Testis (tissue), 3 donors: ENCODE data around the gene NT5E. TPM values are rescaled to one million over a fixed set of nuclear protein-coding genes. Genes with fewer than 3 reads are reported as not detected.
"Not testable (repeated sequence)": the region's sequence is repeated elsewhere in the genome, so short reads cannot be mapped to it uniquely, and the experiment has no call there.

ENCODE experiments used
- DNase-seq: peaks from one replicate; pipeline ENCODE4 v3.0.0-alpha.2; 2019
- H3K27ac ChIP-seq, 2 donors: fragments of 200-600 bp; sonication (generic); one replicate each; pipeline ENCODE4 v1.5.1; 2019
- H3K27me3 ChIP-seq: fragments of 200-600 bp; sonication (generic); one replicate; pipeline ENCODE4 v1.5.1; 2019
- H3K36me3 ChIP-seq: fragments of 200-600 bp; sonication (generic); one replicate; pipeline ENCODE4 v1.5.1; 2017; ENCODE audit warnings: low read depth; ENCODE audit errors: missing control alignments
- H3K4me1 ChIP-seq: fragments of 200-600 bp; sonication (generic); one replicate; pipeline ENCODE4 v1.5.1; 2019
- H3K4me3 ChIP-seq, 2 donors: fragments of 200-600 bp; sonication (generic); one replicate each; pipeline ENCODE4 v1.5.1; 2017 to 2019
- H3K9me3 ChIP-seq: fragments of 200-600 bp; sonication (generic); one replicate; pipeline ENCODE4 v1.5.1; 2017
- CTCF ChIP-seq, 3 experiments: fragments of 450-650 bp in 2 of 3; fragments of 200-600 bp in 1 of 3; sonication (generic) in 1 of 3; IDR thresholded peaks; one replicate each; pipeline ENCODE4 v1.5.1; 2016 to 2019; ENCODE audit warnings: antibody characterized with exemption in 3 of 3, mild to moderate bottlenecking in 2 of 3, moderate library complexity in 1 of 3
- POLR2A ChIP-seq: fragments of 450-650 bp; IDR thresholded peaks from one replicate; pipeline ENCODE4 v1.6.1; 2017; ENCODE audit warnings: antibody characterized with exemption, mild to moderate bottlenecking, moderate library complexity
- WGBS, 2 donors: methylation state at CpG; one replicate each; pipeline ENCODE4 v1.1.5; 2018; 5-methylcytosine and 5-hydroxymethylcytosine counted together
- intact Hi-C: fragments of 100-400 bp; cut with DNase I; formaldehyde crosslinking; loops from one replicate; pipeline ENCODE4 v1.15.1; 2023; ENCODE audit warnings: low total_unique reads
- polyA plus RNA-seq: library from polyadenylated mRNA; stranded (reverse); fragments of 350-450 nt; fragmentation: Illumina TruSeq; extraction: RNeasy Lipid Tissue Mini Kit (QIAGEN cat#74804); gene quantifications from one replicate; pipeline ENCODE4 v1.2.3, GENCODE V29; 2014; ENCODE audit warnings: low read depth, low replicate concordance; ENCODE audit not compliant: insufficient read depth
- total RNA-seq, 2 donors: library from RNA; depleted of rRNA; stranded (reverse); fragments of >200 nt; gene quantifications; one replicate each; pipeline ENCODE4 v1.2.3, GENCODE V29; 2016

Gene NT5E
- total and polyA plus RNA-seq, 3 donors from 2014 or later, result 32.3 to 33.8 (median 32.4) TPM

DNA sequence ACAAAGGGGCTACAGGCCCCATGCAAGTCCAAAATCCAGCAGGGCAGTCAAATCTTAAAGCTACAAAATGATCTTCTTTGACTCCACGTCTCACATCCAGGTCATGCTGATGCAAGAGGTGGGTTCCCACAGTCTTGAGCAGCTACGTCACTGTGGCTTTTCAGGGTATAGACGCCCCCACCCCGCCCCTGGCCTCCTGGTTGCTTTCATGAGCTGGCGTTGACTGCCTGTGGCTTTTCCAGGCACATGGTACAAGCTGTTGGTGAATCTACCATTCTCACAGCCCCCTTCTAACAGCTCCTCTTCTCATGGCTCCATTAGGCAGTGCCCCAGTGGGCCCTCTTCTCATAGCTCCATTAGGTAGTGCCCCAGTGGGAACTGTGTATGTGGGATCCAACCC, 47.0 kb downstream of the NT5E start:
- Histone ChIP-seq H3K4me3 (no peak overlapping the region), H3K27ac (no peak overlapping the region), H3K36me3 (no peaks in the 10 kb centered on the region), H3K9me3 (no peaks in the 10 kb centered on the region), H3K4me1 (no peaks in the 10 kb centered on the region), H3K27me3 (no peaks in the 10 kb centered on the region)
- intact Hi-C loops, result no loop called here
- DNase-seq, result no peak
- TF ChIP-seq CTCF (IDR thresholded peaks at IDR 0.05) (no peak), POLR2A (no peak)
- WGBS, 2 donors, result 90 to 97% methylated on average over 5 of the region's 5 CpGs

GRCh38 chr6:85498596-85499258, 48.8 kb downstream of the NT5E start:
- no peak for DNase-seq
- no peak overlapping the region for H3K27ac ChIP-seq
- 75 to 79% methylated on average over 2 of the region's 2 CpGs for WGBS, 2 donors

GRCh38 chr6:85506441-85507093, 56.7 kb downstream of the NT5E start:
- Histone ChIP-seq H3K36me3 (no peaks in the 10 kb centered on the region), H3K9me3 (no peaks in the 10 kb centered on the region)
- TF ChIP-seq POLR2A (no peak), CTCF (IDR thresholded peaks at IDR 0.05) (no peak)

More at GRCh38 chr6:85498596-85499258, 48.8 kb downstream of the NT5E start:
- Histone ChIP-seq H3K27me3 (no peaks in the 10 kb centered on the region), H3K36me3 (no peaks in the 10 kb centered on the region), H3K4me1 (no peaks in the 10 kb centered on the region), H3K9me3 (no peaks in the 10 kb centered on the region), H3K4me3 (no peak overlapping the region)
- intact Hi-C loops, result no loop called here
- TF ChIP-seq CTCF (IDR thresholded peaks at IDR 0.05) (no peak), POLR2A (no peak)

DNA sequence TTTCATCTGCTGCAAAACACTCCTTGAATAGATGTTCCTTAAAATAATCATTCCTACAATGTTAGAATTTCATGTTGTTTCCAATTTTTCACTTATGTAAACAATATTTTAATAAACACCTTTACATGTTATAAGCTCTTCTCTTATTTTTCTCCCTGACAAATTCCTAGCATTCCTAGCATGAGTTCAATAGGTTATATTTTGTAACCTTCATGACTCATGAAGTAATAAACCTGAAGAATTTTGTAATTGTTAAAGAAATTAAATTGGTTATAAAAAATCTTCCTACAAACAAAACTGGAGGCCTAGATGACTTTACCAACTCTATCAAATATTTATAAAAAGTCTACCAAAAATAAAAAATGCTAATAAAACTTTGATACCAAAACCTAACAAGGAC, 66.3 kb downstream of the NT5E start:
- H3K36me3 ChIP-seq, result no peaks in the 10 kb centered on the region
- TF ChIP-seq POLR2A, result no peak
- no peak for TF ChIP-seq CTCF (IDR thresholded peaks at IDR 0.05)
- no peak for DNase-seq

More at GRCh38 chr6:85506441-85507093, 56.7 kb downstream of the NT5E start:
- no peaks in the 10 kb centered on the region for H3K4me1 ChIP-seq
- intact Hi-C loops, result no loop called here
- WGBS, 2 donors, result 91 to 95% methylated on average over 8 of the region's 8 CpGs
- no peak overlapping the region for H3K4me3 ChIP-seq
- DNase-seq, result no peak
- no peak overlapping the region for H3K27ac ChIP-seq
- no peaks in the 10 kb centered on the region for H3K27me3 ChIP-seq

DNA sequence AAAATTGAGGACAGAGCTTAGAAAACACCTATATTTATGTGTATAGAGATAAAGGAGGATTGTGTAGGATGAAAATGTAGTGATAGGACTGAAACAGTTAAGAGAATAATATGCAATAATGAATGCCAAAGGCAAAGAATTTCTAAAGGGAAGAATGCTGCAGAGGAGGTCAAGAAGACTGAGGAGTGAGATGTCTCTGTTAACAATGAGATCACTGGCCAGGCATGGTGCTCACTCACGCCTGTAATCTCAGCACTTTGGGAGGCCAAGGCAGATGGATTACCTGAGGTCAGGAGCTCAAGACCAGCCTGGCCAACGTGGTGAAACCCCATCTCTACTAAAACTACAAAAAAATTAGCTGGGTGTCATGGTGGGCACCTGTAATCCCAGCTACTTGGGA, 74.4 kb downstream of the NT5E start:
- H3K4me3 ChIP-seq, H3K4me1 ChIP-seq, intact Hi-C loops, H3K27ac ChIP-seq, DNase-seq, H3K36me3 ChIP-seq, H3K27me3 ChIP-seq, H3K9me3 ChIP-seq: not testable (repeated sequence)
- WGBS, 2 donors, result 91% methylated on average over 2 of the region's 2 CpGs

More for the DNA sequence above, 66.3 kb downstream of the NT5E start:
- no peak overlapping the region for H3K4me3 ChIP-seq
- H3K27ac ChIP-seq, result no peak overlapping the region
- H3K4me1 ChIP-seq, result no peaks in the 10 kb centered on the region
- intact Hi-C loops, result no loop called here
- H3K27me3 ChIP-seq, result no peaks in the 10 kb centered on the region
- H3K9me3 ChIP-seq, result no peaks in the 10 kb centered on the region
